AG08396 (cell line): ENCODE measurements around the gene TRPM3.

Experiments
- DNase-seq: peaks from one replicate; pipeline ENCODE4 v3.0.0; 2012; ENCODE audit warnings: low spot score, mixed read lengths

Gene TRPM3

GRCh38 chr9:70578720-70579119 is 542.7 kb downstream of the TRPM3 start:
- no peak for DNase-seq

GRCh38 chr9:70577671-70578070 is 543.8 kb downstream of the TRPM3 start:
- DNase-seq = no peak

GRCh38 chr9:70576116-70576515 is 545.3 kb downstream of the TRPM3 start:
- DNase-seq = no peak

- DNase-seq = no peak
Measured at GRCh38 chr9:70574151-70574837, 547.1 kb downstream of the TRPM3 start.

- DNase-seq = no peak
Measured at GRCh38 chr9:70573308-70573707, 548.1 kb downstream of the TRPM3 start.

GRCh38 chr9:70571258-70571657 is 550.2 kb downstream of the TRPM3 start:
- DNase-seq = no peak

GRCh38 chr9:70569791-70570190 is 551.6 kb downstream of the TRPM3 start:
- no peak for DNase-seq

GRCh38 chr9:70569070-70569772 is 552.2 kb downstream of the TRPM3 start:
- DNase-seq = no peak

GRCh38 chr9:70567511-70567910 is 553.9 kb downstream of the TRPM3 start:
- no peak for DNase-seq

- DNase-seq = no peak
Measured at GRCh38 chr9:70566751-70567150, 554.7 kb downstream of the TRPM3 start.

- no peak for DNase-seq
Measured at GRCh38 chr9:70566066-70566465, 555.4 kb downstream of the TRPM3 start.

GRCh38 chr9:70564468-70565335 is 556.7 kb downstream of the TRPM3 start:
- DNase-seq = no peak

GRCh38 chr9:70563431-70564204 is 557.8 kb downstream of the TRPM3 start:
- DNase-seq = peak; percentile 42

- no peak for DNase-seq
Measured at GRCh38 chr9:70563010-70563409, 558.4 kb downstream of the TRPM3 start.

- no peak for DNase-seq
Measured at GRCh38 chr9:70561786-70562395, 559.5 kb downstream of the TRPM3 start.

GRCh38 chr9:70561111-70561510 is 560.3 kb downstream of the TRPM3 start:
- no peak for DNase-seq

GRCh38 chr9:70559102-70559501 is 562.3 kb downstream of the TRPM3 start:
- DNase-seq = no peak

GRCh38 chr9:70557661-70558369 is 563.6 kb downstream of the TRPM3 start:
- no peak for DNase-seq

GRCh38 chr9:70556771-70557170 is 564.6 kb downstream of the TRPM3 start:
- no peak for DNase-seq

- no peak for DNase-seq
Measured at GRCh38 chr9:70554881-70555280, 566.5 kb downstream of the TRPM3 start.
